Measurements from ENCODE around the gene CCDC27.
"Not testable (repeated sequence)": the region's sequence is repeated elsewhere in the genome, so short reads cannot be mapped to it uniquely, and the experiment has no call there.

The CCDC27 gene

GRCh38 chr1:3722846-3723245 is 29.4 kb upstream of the CCDC27 start:
- H3K27me3 ChIP-seq (ENCODE audit: control insufficient read depth in 1 of 2, insufficient read depth in 2 of 2, low read length in 2 of 2), result peaks cover 0 to 21% of the 10 kb centered on the region in 2 donors

GRCh38 chr1:3724416-3725030 is 27.7 kb upstream of the CCDC27 start:
- not testable (repeated sequence) for H3K27ac ChIP-seq (ENCODE audit: low read depth, low read length); H3K4me3 ChIP-seq (ENCODE audit: low read depth in 1 of 2, low read length in 2 of 2); H3K4me1 ChIP-seq (ENCODE audit: insufficient read depth, low read length); H3K36me3 ChIP-seq (ENCODE audit: insufficient read depth, low read length); H3K9ac ChIP-seq (ENCODE audit: low read length); H3K9me3 ChIP-seq (ENCODE audit: low read length)
- peaks cover 0 to 15% of the 10 kb centered on the region in 2 donors for H3K27me3 ChIP-seq (ENCODE audit: control insufficient read depth in 1 of 2, insufficient read depth in 2 of 2, low read length in 2 of 2)

More at GRCh38 chr1:3722846-3723245, 29.4 kb upstream of the CCDC27 start:
- Histone ChIP-seq H3K4me1 (ENCODE audit: insufficient read depth, low read length) (no peaks in the 10 kb centered on the region), H3K27ac (ENCODE audit: low read depth, low read length) (no peak overlapping the region), H3K36me3 (ENCODE audit: insufficient read depth, low read length) (no peaks in the 10 kb centered on the region), H3K9ac (ENCODE audit: low read length) (no peak overlapping the region), H3K9me3 (ENCODE audit: low read length) (no peaks in the 10 kb centered on the region), H3K4me3 (ENCODE audit: low read depth in 1 of 2, low read length in 2 of 2) (no peak overlapping the region)

GRCh38 chr1:3725366-3725765 is 26.9 kb upstream of the CCDC27 start:
- no peaks in the 10 kb centered on the region for H3K36me3 ChIP-seq (ENCODE audit: insufficient read depth, low read length)
- H3K9me3 ChIP-seq (ENCODE audit: low read length), result no peaks in the 10 kb centered on the region
- H3K9ac ChIP-seq (ENCODE audit: low read length), result no peak overlapping the region
- no peak overlapping the region for H3K4me3 ChIP-seq (ENCODE audit: low read depth in 1 of 2, low read length in 2 of 2)
- H3K4me1 ChIP-seq (ENCODE audit: insufficient read depth, low read length), result no peaks in the 10 kb centered on the region
- no peak overlapping the region for H3K27ac ChIP-seq (ENCODE audit: low read depth, low read length)
- peaks cover 0 to 19% of the 10 kb centered on the region in 2 donors for H3K27me3 ChIP-seq (ENCODE audit: control insufficient read depth in 1 of 2, insufficient read depth in 2 of 2, low read length in 2 of 2)

GRCh38 chr1:3727042-3727824 is 25.0 kb upstream of the CCDC27 start:
- no peaks in the 10 kb centered on the region for H3K9me3 ChIP-seq (ENCODE audit: low read length)
- H3K4me3 ChIP-seq (ENCODE audit: low read depth in 1 of 2, low read length in 2 of 2), result no peak overlapping the region
- no peak overlapping the region for H3K9ac ChIP-seq (ENCODE audit: low read length)
- H3K27ac ChIP-seq (ENCODE audit: low read depth, low read length), result no peak overlapping the region
- H3K36me3 ChIP-seq (ENCODE audit: insufficient read depth, low read length), result no peaks in the 10 kb centered on the region
- H3K27me3 ChIP-seq (ENCODE audit: control insufficient read depth in 1 of 2, insufficient read depth in 2 of 2, low read length in 2 of 2), result peaks cover 0 to 31% of the 10 kb centered on the region in 2 donors
- no peaks in the 10 kb centered on the region for H3K4me1 ChIP-seq (ENCODE audit: insufficient read depth, low read length)

GRCh38 chr1:3727825-3728776 is 24.1 kb upstream of the CCDC27 start:
- H3K4me3 ChIP-seq (ENCODE audit: low read depth in 1 of 2, low read length in 2 of 2), result no peak overlapping the region
- no peaks in the 10 kb centered on the region for H3K36me3 ChIP-seq (ENCODE audit: insufficient read depth, low read length)
- no peak overlapping the region for H3K9ac ChIP-seq (ENCODE audit: low read length)
- no peaks in the 10 kb centered on the region for H3K4me1 ChIP-seq (ENCODE audit: insufficient read depth, low read length)
- H3K27ac ChIP-seq (ENCODE audit: low read depth, low read length), result no peak overlapping the region
- peaks cover 0 to 34% of the 10 kb centered on the region in 2 donors for H3K27me3 ChIP-seq (ENCODE audit: control insufficient read depth in 1 of 2, insufficient read depth in 2 of 2, low read length in 2 of 2)
- H3K9me3 ChIP-seq (ENCODE audit: low read length), result no peaks in the 10 kb centered on the region

GRCh38 chr1:3729594-3730542 is 22.4 kb upstream of the CCDC27 start:
- H3K4me1 ChIP-seq (ENCODE audit: insufficient read depth, low read length), result no peaks in the 10 kb centered on the region
- H3K4me3 ChIP-seq (ENCODE audit: low read depth in 1 of 2, low read length in 2 of 2), result no peak overlapping the region
- no peaks in the 10 kb centered on the region for H3K36me3 ChIP-seq (ENCODE audit: insufficient read depth, low read length)
- H3K9me3 ChIP-seq (ENCODE audit: low read length), result no peaks in the 10 kb centered on the region
- no peak overlapping the region for H3K9ac ChIP-seq (ENCODE audit: low read length)
- no peak overlapping the region for H3K27ac ChIP-seq (ENCODE audit: low read depth, low read length)
- H3K27me3 ChIP-seq (ENCODE audit: control insufficient read depth in 1 of 2, insufficient read depth in 2 of 2, low read length in 2 of 2), result peaks cover 0 to 42% of the 10 kb centered on the region in 2 donors

- Histone ChIP-seq H3K27ac (ENCODE audit: low read depth, low read length) (no peak overlapping the region), H3K9ac (ENCODE audit: low read length) (no peak overlapping the region), H3K4me1 (ENCODE audit: insufficient read depth, low read length) (no peaks in the 10 kb centered on the region), H3K27me3 (ENCODE audit: control insufficient read depth in 1 of 2, insufficient read depth in 2 of 2, low read length in 2 of 2) (peaks cover 0 to 42% of the 10 kb centered on the region in 2 donors), H3K9me3 (ENCODE audit: low read length) (no peaks in the 10 kb centered on the region), H3K36me3 (ENCODE audit: insufficient read depth, low read length) (peaks cover 3% of the 10 kb centered on the region), H3K4me3 (ENCODE audit: low read depth in 1 of 2, low read length in 2 of 2) (no peak overlapping the region)
Observed at GRCh38 chr1:3730543-3731247, 21.6 kb upstream of the CCDC27 start.

GRCh38 chr1:3731583-3732433 is 20.4 kb upstream of the CCDC27 start:
- H3K9ac ChIP-seq (ENCODE audit: low read length), result no peak overlapping the region
- H3K27me3 ChIP-seq (ENCODE audit: control insufficient read depth in 1 of 2, insufficient read depth in 2 of 2, low read length in 2 of 2), result peaks cover 0 to 42% of the 10 kb centered on the region in 2 donors
- H3K4me1 ChIP-seq (ENCODE audit: insufficient read depth, low read length), result no peaks in the 10 kb centered on the region
- H3K27ac ChIP-seq (ENCODE audit: low read depth, low read length), result no peak overlapping the region
- H3K36me3 ChIP-seq (ENCODE audit: insufficient read depth, low read length), result peaks cover 14% of the 10 kb centered on the region
- H3K9me3 ChIP-seq (ENCODE audit: low read length), result no peaks in the 10 kb centered on the region
- H3K4me3 ChIP-seq (ENCODE audit: low read depth in 1 of 2, low read length in 2 of 2), result no peak overlapping the region

GRCh38 chr1:3732434-3733093 is 19.7 kb upstream of the CCDC27 start:
- Histone ChIP-seq H3K9ac (ENCODE audit: low read length) (no peak overlapping the region), H3K9me3 (ENCODE audit: low read length) (no peaks in the 10 kb centered on the region), H3K4me1 (ENCODE audit: insufficient read depth, low read length) (no peaks in the 10 kb centered on the region), H3K36me3 (ENCODE audit: insufficient read depth, low read length) (peaks cover 20% of the 10 kb centered on the region), H3K4me3 (ENCODE audit: low read depth in 1 of 2, low read length in 2 of 2) (no peak overlapping the region), H3K27me3 (ENCODE audit: control insufficient read depth in 1 of 2, insufficient read depth in 2 of 2, low read length in 2 of 2) (peaks cover 0 to 41% of the 10 kb centered on the region in 2 donors), H3K27ac (ENCODE audit: low read depth, low read length) (no peak overlapping the region)

All from muscle layer of colon (tissue), 2 donors.